OCI-LY3 (cell line): ENCODE measurements around the gene KCNN3.

Source experiments
- CTCF ChIP-seq: fragments of 200-600, 300-600 bp; sonication (generic); IDR thresholded peaks from 2 replicates; pipeline ENCODE4 v1.5.1; 2014; ENCODE audit warnings: antibody characterized with exemption, low read length, low read depth
- EZH2phosphoT487 ChIP-seq: fragments of 200-600 bp; shearing (Covaris generic); IDR thresholded peaks from 2 replicates; pipeline ENCODE4 v1.6.1; 2018; ENCODE audit warnings: antibody characterized with exemption, mixed run types, low read depth

- TF ChIP-seq CTCF (no peak), EZH2phosphoT487 (no peak)
These were observed 173.6 kb downstream of the KCNN3 start for GRCh38 chr1:154696456-154696855.
